Natural killer cell (primary cell): ENCODE results near the gene ADAM33. TPM values are rescaled to one million over a fixed set of nuclear protein-coding genes. Genes with fewer than 3 reads are reported as not detected.

Experiments used
- ATAC-seq, 3 donors: fragments of 150-1000 bp in 2 of 3; fragments of 200-7000 bp in 1 of 3; cut with Tn5 transposase; 1 replicate in 1 of 3; 2 replicates in 2 of 3; pipeline ENCODE4 v1.10.0; 2021; ENCODE audit warnings: mild to moderate bottlenecking in 2 of 3, moderate library complexity in 2 of 3
- DNase-seq, 2 donors: peaks; one replicate each; pipeline versions ENCODE4 v3.0.0 to v3.0.0-alpha.2; 2013 to 2021; ENCODE audit warnings: mixed read lengths in 1 of 2
- H3K27ac ChIP-seq: one replicate; pipeline ENCODE4 v1.5.1; 2013; ENCODE audit warnings: mild to moderate bottlenecking, low read length
- H3K27me3 ChIP-seq: one replicate; pipeline ENCODE4 v1.6.1; 2013; ENCODE audit warnings: low read length; ENCODE audit not compliant: control insufficient read depth, insufficient read depth
- H3K36me3 ChIP-seq: one replicate; pipeline ENCODE4 v1.6.1; 2013; ENCODE audit warnings: low read length; ENCODE audit not compliant: control insufficient read depth, insufficient read depth
- H3K4me1 ChIP-seq: one replicate; pipeline ENCODE4 v1.6.1; 2013; ENCODE audit warnings: low read length; ENCODE audit not compliant: control insufficient read depth, insufficient read depth
- H3K4me3 ChIP-seq: one replicate; pipeline ENCODE4 v1.5.1; 2013; ENCODE audit warnings: low read length
- H3K9me3 ChIP-seq: one replicate; pipeline ENCODE4 v1.6.1; 2013; ENCODE audit warnings: low read length; ENCODE audit not compliant: control insufficient read depth, insufficient read depth
- H3K27ac Mint-ChIP-seq, 2 donors: one replicate each; pipeline ENCODE4 v1.8.0; 2022; ENCODE audit warnings: mild to moderate bottlenecking in 2 of 2, mixed read lengths in 2 of 2, moderate library complexity in 1 of 2
- H3K27me3 Mint-ChIP-seq, 2 donors: one replicate each; pipeline ENCODE4 v1.8.0; 2022; ENCODE audit warnings: low read depth in 2 of 2, mixed read lengths in 2 of 2
- H3K36me3 Mint-ChIP-seq: one replicate; pipeline ENCODE4 v1.8.0; 2022; ENCODE audit warnings: mixed read lengths
- H3K4me1 Mint-ChIP-seq, 2 donors: one replicate each; pipeline ENCODE4 v1.8.0; 2022; ENCODE audit warnings: mixed read lengths in 2 of 2
- H3K4me3 Mint-ChIP-seq: one replicate; pipeline ENCODE4 v1.8.0; 2022; ENCODE audit warnings: mild to moderate bottlenecking, moderate library complexity, mixed read lengths
- H3K9me3 Mint-ChIP-seq, 2 donors: one replicate each; pipeline ENCODE4 v1.8.0; 2022; ENCODE audit warnings: mixed read lengths in 2 of 2
- CTCF ChIP-seq: fragments of 200-600 bp; IDR thresholded peaks from one replicate; pipeline ENCODE4 v1.8.0; 2022; ENCODE audit warnings: antibody characterized with exemption
- WGBS: methylation state at CpG from one replicate; pipeline ENCODE4 v1.1.7; 2013; ENCODE audit warnings: missing lambda C conversion rate; ENCODE audit not compliant: insufficient coverage; 5-methylcytosine and 5-hydroxymethylcytosine counted together
- intact Hi-C: fragments of 100-400 bp; cut with micrococcal nuclease; formaldehyde crosslinking; loops from one replicate; pipeline ENCODE4 v1.14.2; 2022
- total RNA-seq, 4 donors: library from RNA; stranded (reverse); fragments of 120-200 nt in 1 of 4; gene quantifications; one replicate each; pipeline versions ENCODE4 v1.2.3 to v1.2.4, GENCODE V29; 2013 to 2022

Gene ADAM33
- total RNA-seq, 3 donors from 2014 or later (not counting 1 experiment from before 2014, with no cell fraction given) = not detected

GRCh38 chr20:3716195-3716834 is 34.5 kb upstream of the ADAM33 start:
- Mint-ChIP-seq H3K4me3 (no peak overlapping the region), H3K27ac (no peak overlapping the region), H3K9me3 (no peaks in the 10 kb centered on the region), H3K36me3 (no peaks in the 10 kb centered on the region), H3K4me1 (no peaks in the 10 kb centered on the region), H3K27me3 (peaks cover 11 to 18% of the 10 kb centered on the region in 2 donors)
- Histone ChIP-seq H3K9me3 (no peaks in the 10 kb centered on the region), H3K27ac (no peak overlapping the region), H3K4me1 (peaks cover 3% of the 10 kb centered on the region), H3K4me3 (no peak overlapping the region), H3K27me3 (peaks cover 4% of the 10 kb centered on the region), H3K36me3 (no peaks in the 10 kb centered on the region)
- intact Hi-C loops = no loop called here
- DNase-seq (peak in 1 of 2 donors; percentile 49), ATAC-seq (peak in 2 of 3 donors; percentile 44 to 58)
- peak; percentile 4 for TF ChIP-seq CTCF
- 65% methylated on average over 4 of the region's 4 CpGs for WGBS

- Mint-ChIP-seq H3K4me3 (no peak overlapping the region), H3K27ac (no peak overlapping the region)
Observed at GRCh38 chr20:3714092-3714491, 32.3 kb upstream of the ADAM33 start.

GRCh38 chr20:3712279-3712873 is 30.6 kb upstream of the ADAM33 start, which contains the start of gene SIGLEC1:
TSS of gene SIGLEC1 (minus strand) at chr20:3712600. CDS start at chr20:3707128, 5,472 bp downstream.
- Mint-ChIP-seq H3K27ac (no peak within 1 kb of the TSS), H3K9me3 (no peaks in the 10 kb centered on the region), H3K27me3 (peaks cover 0 to 10% of the 10 kb centered on the region in 2 donors), H3K36me3 (no peaks in the 10 kb centered on the region), H3K4me1 (no peaks in the 10 kb centered on the region), H3K4me3 (no peak within 1 kb of the TSS)
- no peak within 1 kb of the TSS for H3K27ac ChIP-seq
- DNase-seq = peak in 1 of 2 donors; percentile 19
- H3K4me1 ChIP-seq = peaks cover 6% of the 10 kb centered on the region
- intact Hi-C loops = no loop called here
- H3K9me3 ChIP-seq = no peaks in the 10 kb centered on the region
- 51% methylated on average over 13 of the region's 15 CpGs for WGBS
- no peak for ATAC-seq
- no peaks in the 10 kb centered on the region for H3K36me3 ChIP-seq
- no peaks in the 10 kb centered on the region for H3K27me3 ChIP-seq
- no peak for TF ChIP-seq CTCF
- H3K4me3 ChIP-seq = no peak within 1 kb of the TSS

More at GRCh38 chr20:3714092-3714491, 32.3 kb upstream of the ADAM33 start:
- no peaks in the 10 kb centered on the region for H3K4me1 Mint-ChIP-seq
- ATAC-seq (no peak), DNase-seq (no peak)
- Histone ChIP-seq H3K27me3 (no peaks in the 10 kb centered on the region), H3K4me3 (no peak overlapping the region), H3K27ac (no peak overlapping the region), H3K4me1 (peaks cover 6% of the 10 kb centered on the region), H3K9me3 (no peaks in the 10 kb centered on the region), H3K36me3 (no peaks in the 10 kb centered on the region)
- WGBS = 73% methylated on average over 4 of the region's 4 CpGs
- no peaks in the 10 kb centered on the region for H3K36me3 Mint-ChIP-seq
- intact Hi-C loops = no loop called here
- TF ChIP-seq CTCF = no peak
- peaks cover 0 to 13% of the 10 kb centered on the region in 2 donors for H3K27me3 Mint-ChIP-seq
- no peaks in the 10 kb centered on the region for H3K9me3 Mint-ChIP-seq
